ENCODE results near the gene RBM26. TPM values are rescaled to one million over a fixed set of nuclear protein-coding genes. Genes with fewer than 3 reads are reported as not detected.

Gene RBM26
- total RNA-seq, 4 donors from 2014 or later = 16.0 to 42.3 (median 25.4) TPM

GRCh38 chr13:79374578-79374977 lies 31.5 kb downstream of the RBM26 start:
- TF ChIP-seq, protein P1, sequence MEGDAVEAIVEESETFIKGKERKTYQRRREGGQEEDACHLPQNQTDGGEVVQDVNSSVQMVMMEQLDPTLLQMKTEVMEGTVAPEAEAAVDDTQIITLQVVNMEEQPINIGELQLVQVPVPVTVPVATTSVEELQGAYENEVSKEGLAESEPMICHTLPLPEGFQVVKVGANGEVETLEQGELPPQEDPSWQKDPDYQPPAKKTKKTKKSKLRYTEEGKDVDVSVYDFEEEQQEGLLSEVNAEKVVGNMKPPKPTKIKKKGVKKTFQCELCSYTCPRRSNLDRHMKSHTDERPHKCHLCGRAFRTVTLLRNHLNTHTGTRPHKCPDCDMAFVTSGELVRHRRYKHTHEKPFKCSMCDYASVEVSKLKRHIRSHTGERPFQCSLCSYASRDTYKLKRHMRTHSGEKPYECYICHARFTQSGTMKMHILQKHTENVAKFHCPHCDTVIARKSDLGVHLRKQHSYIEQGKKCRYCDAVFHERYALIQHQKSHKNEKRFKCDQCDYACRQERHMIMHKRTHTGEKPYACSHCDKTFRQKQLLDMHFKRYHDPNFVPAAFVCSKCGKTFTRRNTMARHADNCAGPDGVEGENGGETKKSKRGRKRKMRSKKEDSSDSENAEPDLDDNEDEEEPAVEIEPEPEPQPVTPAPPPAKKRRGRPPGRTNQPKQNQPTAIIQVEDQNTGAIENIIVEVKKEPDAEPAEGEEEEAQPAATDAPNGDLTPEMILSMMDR (IDR thresholded peaks at IDR 0.05) = no peak
- no peak for TF ChIP-seq POLR2A (IDR thresholded peaks at IDR 0.05)
- Histone ChIP-seq H3K27ac (no peak overlapping the region), H3K36me3 (peaks cover 17 to 78% (median 28%) of the 10 kb centered on the region in 3 donors), H3K4me3 (no peak overlapping the region), H3K9me3 (no peaks in the 10 kb centered on the region), H3K27me3 (no peaks in the 10 kb centered on the region), H3K4me1 (no peaks in the 10 kb centered on the region)
- DNase-seq = no peak
- intact Hi-C loops (cut with DNase I) = no loop called here
- 86 to 89% methylated on average over 6 of the region's 6 CpGs for WGBS, 2 donors

GRCh38 chr13:79373916-79374315 lies 32.1 kb downstream of the RBM26 start:
- Histone ChIP-seq H3K27ac (no peak overlapping the region), H3K9me3 (no peaks in the 10 kb centered on the region), H3K4me1 (no peaks in the 10 kb centered on the region), H3K36me3 (peaks cover 17 to 84% (median 28%) of the 10 kb centered on the region in 3 donors), H3K4me3 (no peak overlapping the region), H3K27me3 (no peaks in the 10 kb centered on the region)
- intact Hi-C loops (cut with DNase I) = no loop called here
- WGBS, 2 donors = 88 to 93% methylated on average over 3 to 4 of the region's 4 CpGs
- no peak for TF ChIP-seq POLR2A (IDR thresholded peaks at IDR 0.05)
- TF ChIP-seq, protein P1 (IDR thresholded peaks at IDR 0.05) = no peak
- no peak for DNase-seq

DNA sequence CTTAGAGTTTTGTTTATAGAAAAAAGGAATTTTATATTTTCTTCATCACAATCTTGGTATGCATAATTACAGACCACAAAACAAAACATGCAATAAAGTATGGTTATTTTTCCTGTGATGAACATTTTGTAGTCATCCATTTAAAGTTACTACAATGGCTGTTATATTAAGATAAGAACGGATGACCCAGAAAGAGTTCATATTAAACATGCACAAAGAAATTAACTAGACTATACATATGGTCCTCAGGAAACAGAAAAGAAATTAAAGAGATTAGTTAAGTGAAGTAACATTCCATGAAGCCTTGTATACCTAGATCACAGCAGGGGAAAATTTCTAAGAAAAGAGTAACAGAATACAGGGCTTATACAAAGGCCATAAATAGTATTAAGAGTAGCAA lies 36.8 kb downstream of the RBM26 start:
- Histone ChIP-seq H3K9me3 (no peaks in the 10 kb centered on the region), H3K4me3 (no peak overlapping the region), H3K36me3 (peaks cover 0 to 86% (median 36%) of the 10 kb centered on the region in 3 donors), H3K4me1 (no peaks in the 10 kb centered on the region), H3K27me3 (no peaks in the 10 kb centered on the region), H3K27ac (no peak overlapping the region)
- TF ChIP-seq, protein P1 (IDR thresholded peaks at IDR 0.05) = no peak
- no peak for TF ChIP-seq POLR2A (IDR thresholded peaks at IDR 0.05)
- intact Hi-C loops (cut with DNase I) = no loop called here
- WGBS, 2 donors = 86 to 95% methylated on average over 1 of the region's 1 CpG
- no peak for DNase-seq

DNA sequence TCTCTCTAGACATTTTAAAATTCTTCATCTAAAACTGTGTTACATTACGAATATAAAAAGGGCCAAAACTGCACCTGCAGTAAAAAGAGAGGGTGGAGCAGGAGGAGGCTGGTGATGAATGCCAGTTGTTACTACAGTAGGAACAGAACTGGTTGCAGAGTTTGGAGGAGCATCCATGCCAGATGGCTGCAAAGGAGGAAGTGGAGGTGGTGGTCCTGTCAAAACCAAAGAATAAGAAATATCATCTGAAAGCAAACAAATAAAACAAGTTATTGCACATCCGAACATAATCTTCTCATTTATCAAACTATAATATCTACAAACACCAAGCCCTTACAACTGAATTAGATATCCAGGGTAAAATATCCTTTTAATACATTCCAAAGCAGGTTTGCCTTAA lies 40.1 kb downstream of the RBM26 start:
- no peak overlapping the region for H3K27ac ChIP-seq
- TF ChIP-seq POLR2A (IDR thresholded peaks at IDR 0.05) = no peak
- TF ChIP-seq, protein P1 (IDR thresholded peaks at IDR 0.05) = no peak
- WGBS, 2 donors = 74 to 80% methylated on average over 2 of the region's 2 CpGs
- H3K4me3 ChIP-seq = no peak overlapping the region
- H3K9me3 ChIP-seq = no peaks in the 10 kb centered on the region
- DNase-seq = no peak
- H3K4me1 ChIP-seq = no peaks in the 10 kb centered on the region
- peaks cover 3 to 100% (median 42%) of the 10 kb centered on the region in 3 donors for H3K36me3 ChIP-seq
- intact Hi-C loops (cut with DNase I) = no loop called here
- no peaks in the 10 kb centered on the region for H3K27me3 ChIP-seq

DNA sequence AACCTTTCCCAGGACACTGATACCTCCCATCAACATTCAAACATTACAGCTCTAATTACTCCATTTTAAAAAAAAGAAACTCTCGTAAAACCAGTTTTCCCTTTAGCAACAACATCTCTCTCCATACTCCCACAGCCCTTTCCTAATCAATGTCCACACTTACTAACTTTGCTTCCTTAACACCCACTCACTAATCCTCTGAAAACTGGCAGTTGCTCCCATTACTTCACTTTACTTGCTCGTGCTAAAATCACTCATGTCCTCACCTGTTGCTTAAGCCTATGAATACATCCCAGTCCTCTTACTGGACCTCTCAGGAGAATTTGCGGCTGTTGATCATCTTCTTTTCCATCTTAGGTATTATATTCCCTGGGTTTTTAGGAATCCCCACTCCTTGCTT lies 44.8 kb downstream of the RBM26 start:
- Histone ChIP-seq H3K4me1 (no peaks in the 10 kb centered on the region), H3K4me3 (no peak overlapping the region), H3K36me3 (peaks cover 3 to 100% (median 29%) of the 10 kb centered on the region in 3 donors), H3K27me3 (no peaks in the 10 kb centered on the region), H3K27ac (no peak overlapping the region), H3K9me3 (no peaks in the 10 kb centered on the region)
- intact Hi-C loops (cut with DNase I) = no loop called here
- TF ChIP-seq POLR2A (IDR thresholded peaks at IDR 0.05) = no peak
- TF ChIP-seq, protein P1 (IDR thresholded peaks at IDR 0.05) = no peak
- DNase-seq = no peak
- WGBS, 2 donors = 65% methylated on average over 3 of the region's 3 CpGs

Measured in esophagus squamous epithelium (tissue), 5 donors.